Karpas-422 (cell line): ENCODE data around the gene CS. TPM values are rescaled to one million over a fixed set of nuclear protein-coding genes. Genes with fewer than 3 reads are reported as not detected.

ENCODE experiments used
- DNase-seq: peaks from one replicate; pipeline ENCODE4 v3.0.0-alpha.2; 2015
- H2AFZ ChIP-seq: fragments of 200-600 bp; sonication (generic); 2 replicates; pipeline ENCODE4 v1.6.1; 2014; ENCODE audit warnings: antibody characterized with exemption, low read length, mixed read lengths
- H3K27ac ChIP-seq: fragments of 200-600 bp; sonication (generic); 2 replicates; pipeline ENCODE4 v1.5.1; 2014; ENCODE audit warnings: mild to moderate bottlenecking, low read length, moderate library complexity
- H3K27me3 ChIP-seq: fragments of 200-600 bp; sonication (generic); 2 replicates; pipeline ENCODE4 v1.6.1; 2014; ENCODE audit warnings: low read length, mixed read lengths
- H3K36me3 ChIP-seq: fragments of 200-600 bp; sonication (generic); 2 replicates; pipeline ENCODE4 v1.6.1; 2014; ENCODE audit warnings: low read length, mixed read lengths; ENCODE audit not compliant: insufficient read depth
- H3K4me1 ChIP-seq: fragments of 200-600 bp; sonication (generic); 2 replicates; pipeline ENCODE4 v1.6.1; 2014; ENCODE audit warnings: mild to moderate bottlenecking, low read length, mixed read lengths
- H3K4me2 ChIP-seq: fragments of 200-600 bp; sonication (generic); 2 replicates; pipeline ENCODE4 v1.6.1; 2014; ENCODE audit warnings: low read length, low read depth, mild to moderate bottlenecking; ENCODE audit not compliant: poor library complexity, severe bottlenecking
- H3K4me3 ChIP-seq: fragments of 200-600 bp; sonication (generic); 2 replicates; pipeline ENCODE4 v1.5.1; 2014; ENCODE audit warnings: mild to moderate bottlenecking, antibody characterized with exemption, low read length, mixed read lengths
- H3K79me2 ChIP-seq: fragments of 200-600 bp; sonication (generic); 2 replicates; pipeline ENCODE4 v1.6.1; 2014; ENCODE audit warnings: mild to moderate bottlenecking, low read length, mixed read lengths
- H3K9ac ChIP-seq: fragments of 200-600 bp; sonication (generic); 2 replicates; pipeline ENCODE4 v1.6.0; 2014; ENCODE audit warnings: low read length
- H3K9me2 ChIP-seq: fragments of 200-600 bp; sonication (generic), shearing (Covaris generic); replicated peaks from 2 replicates; pipeline ENCODE4 v1.6.0; 2014; ENCODE audit warnings: mild to moderate bottlenecking, low read length, moderate library complexity; ENCODE audit not compliant: insufficient read depth
- H3K9me3 ChIP-seq: fragments of 300-700, 200-600 bp; sonication (generic); 2 replicates; pipeline ENCODE4 v1.6.1; 2014; ENCODE audit warnings: low read length, mixed read lengths
- H4K20me1 ChIP-seq: fragments of 200-600 bp; sonication (generic); 2 replicates; pipeline ENCODE4 v1.6.1; 2014; ENCODE audit warnings: mild to moderate bottlenecking, antibody characterized with exemption, low read length, low read depth; ENCODE audit not compliant: insufficient read depth
- total RNA-seq: library from RNA; depleted of rRNA; stranded (reverse); fragments of >200 nt; shearing (Covaris generic); gene quantifications from 2 replicates; pipeline ENCODE4 v1.2.3, GENCODE V29; 2014; ENCODE audit warnings: low replicate concordance

CS gene
- total RNA-seq, 1 experiment from 2014 or later = 158 TPM

- Histone ChIP-seq H3K4me2 (peak within 1 kb of the TSS; percentile 97), H3K79me2 (peaks cover 22% of the 10 kb centered on the region), H3K4me3 (peak within 1 kb of the TSS; percentile 97), H3K36me3 (peaks cover 24% of the 10 kb centered on the region; the same call in 1 of the 2 replicates), H4K20me1 (no peaks in the 10 kb centered on the region), H3K27me3 (no peaks in the 10 kb centered on the region), H3K9me2 (no peaks in the 10 kb centered on the region), H2AFZ (peak within 1 kb of the TSS; percentile 95), H3K4me1 (peaks cover 18% of the 10 kb centered on the region), H3K9me3 (no peaks in the 10 kb centered on the region), H3K27ac (peak within 1 kb of the TSS; percentile 67), H3K9ac (peak within 1 kb of the TSS; percentile 96)
- DNase-seq = peak; percentile 93
These were observed 41.9 kb downstream of the CS start, which contains the start of gene ANKRD52 for GRCh38 chr12:56258068-56258819. TSS of gene ANKRD52 (minus strand) at chr12:56258384. CDS start at chr12:56258269, 115 bp downstream.

- Histone ChIP-seq H4K20me1 (no peaks in the 10 kb centered on the region), H3K4me2 (peak overlapping the region; percentile 97), H3K27me3 (no peaks in the 10 kb centered on the region), H3K9me3 (no peaks in the 10 kb centered on the region), H3K9ac (peak overlapping the region; percentile 96), H3K36me3 (peaks cover 30% of the 10 kb centered on the region; the same call in 1 of the 2 replicates), H3K4me1 (peaks cover 18% of the 10 kb centered on the region), H3K27ac (peak overlapping the region; percentile 67), H3K9me2 (no peaks in the 10 kb centered on the region), H3K79me2 (peaks cover 22% of the 10 kb centered on the region), H2AFZ (no peak overlapping the region), H3K4me3 (peak overlapping the region; percentile 97)
- no peak for DNase-seq
These were observed 42.6 kb downstream of the CS start for GRCh38 chr12:56257491-56258067.

DNA sequence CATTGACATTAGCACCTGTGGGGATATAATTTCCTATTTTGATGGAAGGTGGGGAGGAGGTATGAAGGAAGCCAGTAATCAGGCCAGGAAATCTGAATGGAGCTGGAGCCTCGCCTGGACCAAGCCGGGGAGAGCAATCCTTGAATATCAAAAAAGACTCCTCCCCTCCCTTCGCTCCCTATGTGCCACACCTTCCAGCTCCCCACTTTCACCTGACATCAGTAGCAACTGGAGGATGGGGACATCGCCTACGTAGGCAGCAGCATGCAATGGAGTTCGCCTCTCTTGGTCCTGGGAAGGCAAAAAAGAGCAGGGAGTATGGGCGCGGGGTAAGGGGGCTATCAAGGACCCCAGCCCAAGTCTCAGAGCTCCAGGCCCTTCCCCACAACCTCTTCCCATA lies 43.1 kb downstream of the CS start:
- Histone ChIP-seq H3K9me2 (no peaks in the 10 kb centered on the region), H3K36me3 (peaks cover 33% of the 10 kb centered on the region; the same call in 1 of the 2 replicates), H3K9me3 (no peaks in the 10 kb centered on the region), H3K27me3 (no peaks in the 10 kb centered on the region), H2AFZ (no peak overlapping the region), H3K4me2 (peak overlapping the region; percentile 97), H3K4me3 (peak overlapping the region; percentile 97), H3K4me1 (peaks cover 18% of the 10 kb centered on the region), H3K9ac (peak overlapping the region; percentile 96), H3K79me2 (peaks cover 22% of the 10 kb centered on the region), H3K27ac (peak overlapping the region; percentile 67; the same call in 1 of the 2 replicates), H4K20me1 (no peaks in the 10 kb centered on the region)
- DNase-seq = no peak

DNA sequence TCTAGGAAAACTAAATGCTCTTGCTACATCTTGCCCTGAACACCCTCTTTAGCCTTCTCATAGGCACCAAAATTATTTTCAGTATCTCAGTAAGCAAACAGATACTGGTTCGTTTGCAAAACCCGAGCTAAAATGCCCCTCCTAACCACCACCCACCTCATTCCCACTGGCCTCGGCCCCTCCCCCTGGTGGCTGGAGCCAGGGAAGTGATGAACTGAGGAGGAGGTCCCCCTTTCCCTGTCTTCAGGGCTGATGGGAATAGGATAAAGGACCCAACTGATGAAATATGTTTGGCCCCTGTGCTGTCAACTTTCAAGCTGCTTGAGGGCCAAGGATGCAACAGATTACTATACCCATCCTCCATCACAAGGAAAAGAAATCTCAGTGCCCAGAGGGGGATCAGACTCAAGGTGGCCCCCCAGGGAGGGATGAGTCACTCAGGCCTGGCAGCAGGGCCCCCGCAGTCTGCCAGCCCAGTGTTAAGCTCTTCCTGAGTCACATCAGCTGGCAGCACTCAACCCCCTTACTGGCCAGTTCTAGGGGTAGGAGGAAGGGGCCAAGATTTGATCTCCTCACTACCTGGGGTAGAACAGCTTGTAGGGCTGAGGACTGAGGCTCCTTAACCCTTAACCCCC lies 43.7 kb downstream of the CS start:
- Histone ChIP-seq H3K9me2 (no peaks in the 10 kb centered on the region), H3K9me3 (no peaks in the 10 kb centered on the region), H3K27ac (no peak overlapping the region), H3K4me1 (peaks cover 18% of the 10 kb centered on the region), H3K4me3 (peak overlapping the region; percentile 97; the same call in 1 of the 2 replicates), H3K36me3 (peaks cover 38% of the 10 kb centered on the region; the same call in 1 of the 2 replicates), H3K4me2 (peak overlapping the region; percentile 97), H2AFZ (no peak overlapping the region), H3K79me2 (peaks cover 22% of the 10 kb centered on the region), H3K27me3 (no peaks in the 10 kb centered on the region), H3K9ac (peak overlapping the region; percentile 96), H4K20me1 (no peaks in the 10 kb centered on the region)
- DNase-seq = no peak

DNA sequence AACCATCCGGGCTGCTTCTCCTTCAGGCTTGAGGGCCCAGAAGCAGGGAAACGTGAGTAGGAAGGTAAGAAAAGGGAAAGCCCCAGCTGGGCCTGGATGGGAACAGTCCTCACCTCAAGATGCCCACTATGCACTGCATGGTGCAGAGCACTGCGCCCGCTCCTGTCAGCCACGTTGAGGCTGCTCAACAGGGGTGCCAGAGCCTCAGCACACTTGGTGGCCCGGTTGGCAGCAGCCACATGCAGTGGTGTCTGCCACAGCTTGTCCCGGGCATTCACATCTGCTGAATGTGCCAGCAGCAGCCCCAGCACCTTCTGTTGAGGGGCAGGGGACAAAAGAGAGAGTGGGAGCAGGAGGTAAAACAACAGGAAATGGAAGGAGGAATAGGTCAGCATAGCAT lies 44.5 kb downstream of the CS start:
- DNase-seq = no peak
- no peak overlapping the region for H3K9ac ChIP-seq
- peaks cover 38% of the 10 kb centered on the region; the same call in 1 of the 2 replicates for H3K36me3 ChIP-seq

DNA sequence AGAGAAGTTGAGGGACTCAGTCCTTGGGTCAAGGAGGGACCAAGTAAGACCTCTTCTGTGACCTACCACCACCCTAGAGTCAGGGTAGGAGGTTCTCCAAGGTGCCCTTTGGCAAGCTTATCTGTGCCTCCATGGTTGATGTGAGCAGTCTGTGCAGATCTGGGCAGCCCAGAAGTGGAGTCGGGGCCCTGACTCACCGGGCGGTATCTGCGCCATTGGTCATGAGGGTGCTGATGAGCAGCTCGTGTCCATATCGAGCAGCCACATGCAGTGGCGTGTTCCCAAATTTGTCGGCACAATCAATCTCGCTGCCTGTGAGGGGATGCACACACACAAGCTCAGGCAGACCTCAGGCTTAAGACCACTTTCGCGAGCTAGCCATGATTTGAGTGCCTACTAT lies 47.0 kb downstream of the CS start:
- peaks cover 48% of the 10 kb centered on the region; the same call in 1 of the 2 replicates for H3K36me3 ChIP-seq

More for the DNA sequence above, 44.5 kb downstream of the CS start:
- Histone ChIP-seq H3K4me2 (no peak overlapping the region), H3K79me2 (peaks cover 22% of the 10 kb centered on the region), H3K27me3 (no peaks in the 10 kb centered on the region), H3K9me3 (no peaks in the 10 kb centered on the region), H3K4me1 (peaks cover 18% of the 10 kb centered on the region), H3K27ac (no peak overlapping the region), H3K4me3 (no peak overlapping the region), H4K20me1 (no peaks in the 10 kb centered on the region), H3K9me2 (no peaks in the 10 kb centered on the region), H2AFZ (no peak overlapping the region)

GRCh38 chr12:56252649-56253048 lies 47.5 kb downstream of the CS start:
- Histone ChIP-seq H3K36me3 (peaks cover 48% of the 10 kb centered on the region; the same call in 1 of the 2 replicates), H3K27ac (no peak overlapping the region), H4K20me1 (no peaks in the 10 kb centered on the region), H3K4me2 (no peak overlapping the region), H3K9ac (no peak overlapping the region), H3K4me1 (peaks cover 12% of the 10 kb centered on the region), H3K9me3 (no peaks in the 10 kb centered on the region), H2AFZ (no peak overlapping the region), H3K4me3 (no peak overlapping the region), H3K9me2 (no peaks in the 10 kb centered on the region), H3K27me3 (no peaks in the 10 kb centered on the region), H3K79me2 (peaks cover 18% of the 10 kb centered on the region)
- DNase-seq = no peak

More for the DNA sequence above, 47.0 kb downstream of the CS start:
- Histone ChIP-seq H2AFZ (no peak overlapping the region), H3K27me3 (no peaks in the 10 kb centered on the region), H3K27ac (no peak overlapping the region), H3K9me2 (no peaks in the 10 kb centered on the region), H3K4me2 (no peak overlapping the region), H4K20me1 (no peaks in the 10 kb centered on the region), H3K9ac (no peak overlapping the region), H3K9me3 (no peaks in the 10 kb centered on the region), H3K4me1 (peaks cover 12% of the 10 kb centered on the region), H3K79me2 (peaks cover 22% of the 10 kb centered on the region), H3K4me3 (no peak overlapping the region)
- DNase-seq = no peak

DNA sequence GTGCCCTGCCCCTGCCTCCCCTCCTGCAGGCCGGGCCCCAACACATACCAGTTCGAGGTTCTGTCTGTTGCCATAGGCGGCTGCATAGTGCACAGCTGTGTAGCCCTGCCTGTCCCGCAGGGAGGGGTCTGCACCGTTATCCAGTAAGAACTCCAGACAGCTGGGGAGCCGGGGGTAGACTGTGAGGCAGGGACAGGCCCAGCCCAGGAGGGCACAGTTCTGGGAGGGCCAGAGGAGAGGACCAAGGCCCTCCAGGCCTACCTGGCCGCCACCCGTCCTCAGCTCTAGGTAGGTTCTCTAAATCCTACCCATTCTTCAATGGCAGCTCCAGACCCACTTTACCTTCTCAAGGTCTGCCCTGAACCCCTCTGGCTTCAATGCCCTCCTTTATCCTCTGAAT lies 51.4 kb downstream of the CS start:
- no peaks in the 10 kb centered on the region for H3K9me3 ChIP-seq
- peaks cover 8% of the 10 kb centered on the region for H3K4me1 ChIP-seq
- H3K27me3 ChIP-seq = no peaks in the 10 kb centered on the region
- no peaks in the 10 kb centered on the region for H4K20me1 ChIP-seq
- no peak overlapping the region for H3K27ac ChIP-seq
- H3K4me2 ChIP-seq = no peak overlapping the region
- no peak overlapping the region for H2AFZ ChIP-seq
- H3K36me3 ChIP-seq = peaks cover 44% of the 10 kb centered on the region
- no peaks in the 10 kb centered on the region for H3K79me2 ChIP-seq
- H3K4me3 ChIP-seq = no peak overlapping the region
- H3K9me2 ChIP-seq = no peaks in the 10 kb centered on the region
- no peak for DNase-seq
- no peak overlapping the region for H3K9ac ChIP-seq
